SH-SY5Y (cell line): Measurements from ENCODE around the gene C1QTNF3.

Experiments
- GATA2 ChIP-seq: IDR thresholded peaks from 2 replicates; pipeline ENCODE4 v1.6.1; 2011; ENCODE audit warnings: mild to moderate bottlenecking, low read depth, low read length
- GATA3 ChIP-seq: IDR thresholded peaks from 2 replicates; pipeline ENCODE4 v1.6.1; 2011; ENCODE audit warnings: low read depth, mild to moderate bottlenecking, low read length, moderate library complexity

- no peak for TF ChIP-seq GATA2
- TF ChIP-seq GATA3, result no peak
Measured at GRCh38 chr5:34054400-34054729, 11.4 kb upstream of the C1QTNF3 start.
